GM21528 (cell line): ENCODE measurements around the gene CRYAB.
A peak's percentile ranks its signal among the peaks of the same experiment; 100 is the strongest.
"Not testable (repeated sequence)": the region's sequence is repeated elsewhere in the genome, so short reads cannot be mapped to it uniquely, and the experiment has no call there.

Experiments used
- ATAC-seq: cut with Tn5 transposase; IDR thresholded peaks from one replicate; pipeline ENCODE4 v1.9.1; 2021; ENCODE audit warnings: mild to moderate bottlenecking, moderate library complexity; ENCODE audit not compliant: unreplicated experiment, low FRiP score

Gene CRYAB

GRCh38 chr11:111910676-111911562, 651 bp downstream of the CRYAB start:
- ATAC-seq = no peak

- ATAC-seq = no peak
Measured at GRCh38 chr11:111909378-111909777, 2.2 kb downstream of the CRYAB start.

GRCh38 chr11:111908639-111909305, 2.8 kb downstream of the CRYAB start:
- ATAC-seq = no peak

GRCh38 chr11:111906680-111907079, 4.9 kb downstream of the CRYAB start:
- ATAC-seq = no peak

GRCh38 chr11:111905411-111905810, 6.2 kb downstream of the CRYAB start:
- ATAC-seq = no peak

- ATAC-seq = no peak
Measured at GRCh38 chr11:111886844-111887243, 24.7 kb downstream of the CRYAB start.

DNA sequence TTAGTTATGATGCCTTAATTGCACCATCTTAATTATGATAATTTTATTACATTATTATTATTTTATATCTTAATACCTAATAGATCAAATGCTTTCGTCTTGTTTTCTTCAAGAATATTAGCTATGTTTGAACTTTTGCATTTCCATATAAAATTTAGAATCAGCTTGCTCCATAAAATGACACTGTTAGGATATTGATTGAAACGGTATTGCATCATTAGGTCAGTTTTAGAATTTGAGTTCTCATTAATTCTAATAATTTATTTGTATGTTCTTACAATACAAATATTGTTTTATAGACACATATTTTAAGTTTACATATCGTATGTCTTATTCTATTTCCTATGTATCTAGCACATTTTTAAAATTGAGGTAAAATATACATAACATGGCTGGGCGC, 25.5 kb downstream of the CRYAB start:
- no peak for ATAC-seq

DNA sequence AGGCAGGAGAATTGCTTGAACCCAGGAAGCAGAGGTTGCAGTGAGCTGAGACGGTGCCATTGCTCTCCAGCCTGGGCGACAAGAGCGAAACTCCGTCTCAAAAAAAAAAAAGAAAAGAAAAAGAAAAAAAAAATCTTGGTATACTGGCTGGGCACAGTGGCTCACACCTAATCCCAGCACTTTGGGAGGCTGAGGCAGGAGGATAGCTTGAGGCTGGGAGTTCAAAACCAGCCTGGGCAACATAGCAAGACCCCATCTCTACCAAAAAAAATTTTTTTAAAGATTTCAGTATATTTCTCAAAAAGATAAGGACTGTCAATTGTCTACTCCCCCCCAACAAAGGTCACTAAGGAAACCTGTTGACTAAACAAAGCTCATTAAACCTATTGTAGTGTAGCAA, 26.5 kb downstream of the CRYAB start:
- ATAC-seq = not testable (repeated sequence)

DNA sequence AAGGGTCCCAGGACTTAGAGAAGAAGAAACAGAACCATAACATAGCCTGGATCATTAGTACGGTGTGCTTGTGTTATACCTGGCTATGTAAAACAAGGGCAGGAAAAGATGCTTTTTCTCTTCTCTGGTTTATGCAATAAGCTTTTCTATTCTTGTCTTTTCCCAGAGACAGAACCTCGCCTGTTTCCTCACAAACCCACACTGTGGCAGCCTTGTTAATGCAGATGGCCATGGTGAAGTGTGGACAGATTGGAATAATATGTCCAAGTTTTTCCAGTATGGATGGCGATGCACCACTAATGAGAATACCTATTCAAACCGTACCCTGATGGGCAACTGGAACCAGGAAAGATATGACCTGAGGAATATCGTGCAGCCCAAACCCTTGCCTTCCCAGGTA, 29.4 kb downstream of the CRYAB start:
- ATAC-seq = no peak

DNA sequence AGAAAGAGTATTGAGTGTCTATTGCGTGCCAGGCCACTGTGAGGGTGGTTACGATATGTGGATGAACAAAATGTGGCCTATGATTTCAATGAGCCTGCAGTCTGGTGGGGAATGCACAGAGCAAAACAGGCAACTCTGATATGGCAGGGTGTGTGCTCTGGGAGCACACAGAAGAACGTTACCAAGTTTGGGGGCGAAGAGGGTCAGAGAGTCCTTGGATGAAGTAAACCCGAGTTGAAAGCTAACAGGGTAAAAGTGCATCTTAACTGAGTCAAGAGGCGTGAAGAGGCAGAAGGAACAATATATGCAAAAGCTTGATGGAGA, 32.0 kb downstream of the CRYAB start:
- ATAC-seq = peak; percentile 0

- peak; percentile 93 for ATAC-seq
Measured at GRCh38 chr11:111878849-111879636, 32.5 kb downstream of the CRYAB start, which contains the start of the genes CFAP68 and FDXACB1. CFAP68 (plus strand) TSS chr11:111879541; CDS start chr11:111879561, 20 bp downstream. FDXACB1 (minus strand) TSS chr11:111879165; CDS start chr11:111879132, 33 bp downstream.

GRCh38 chr11:111878385-111878848, 33.2 kb downstream of the CRYAB start:
- peak; percentile 12 for ATAC-seq

- no peak for ATAC-seq
Measured at GRCh38 chr11:111871693-111872161, 39.8 kb downstream of the CRYAB start.

DNA sequence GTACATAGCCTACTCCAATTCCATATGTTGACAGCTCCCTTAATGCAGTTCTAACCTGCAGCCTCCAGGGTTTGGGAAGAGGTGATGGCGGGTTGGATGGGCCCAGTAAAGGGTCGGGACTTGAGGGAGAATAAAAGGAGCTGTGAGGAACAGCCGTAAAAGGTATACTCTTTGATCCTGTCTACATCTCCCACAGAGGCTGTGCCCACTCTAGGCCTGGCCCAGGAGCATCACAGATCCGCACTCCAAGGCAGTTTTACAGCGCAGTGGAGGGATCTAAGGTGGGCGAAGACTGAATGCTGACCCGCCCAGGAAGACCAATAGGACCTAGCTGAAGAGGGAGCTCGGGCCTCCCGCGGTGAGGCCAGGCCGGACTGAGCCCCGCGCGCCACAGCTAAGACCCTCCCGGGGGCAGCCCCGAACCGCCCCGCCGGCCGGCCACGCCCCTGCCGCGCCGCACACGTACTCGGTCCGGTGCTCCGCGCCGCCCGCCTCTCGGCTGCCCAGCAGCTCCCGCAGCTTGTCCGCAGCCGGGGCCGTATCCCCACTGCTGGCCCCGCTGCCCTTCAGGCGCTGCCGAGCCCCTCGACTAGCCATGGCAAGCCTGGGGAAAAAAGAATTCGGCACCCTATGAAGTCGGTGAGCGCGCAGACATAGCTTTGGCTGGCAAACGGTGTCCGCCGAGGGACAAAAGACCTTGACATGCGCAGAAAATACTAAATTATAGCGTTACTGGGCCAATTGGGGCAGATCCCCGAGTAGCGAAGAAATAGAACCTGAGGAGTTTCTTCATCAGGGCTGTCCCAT, 40.5 kb downstream of the CRYAB start, which contains the start of gene ALG9:
ALG9 (minus strand) TSS at position 696 of the 807 bp plus-strand sequence; CDS start at position 597, 99 bp downstream.
- ATAC-seq = peak; percentile 92

GRCh38 chr11:111870522-111870885, 41.1 kb downstream of the CRYAB start:
- peak; percentile 12 for ATAC-seq

GRCh38 chr11:111870113-111870512, 41.5 kb downstream of the CRYAB start:
- no peak for ATAC-seq

- ATAC-seq = no peak
Measured at GRCh38 chr11:111860257-111860656, 51.3 kb downstream of the CRYAB start.
